Sigmoid colon (tissue), 7 donors: ENCODE results near the gene MKI67. TPM values are rescaled to one million over a fixed set of nuclear protein-coding genes. Genes with fewer than 3 reads are reported as not detected.
A peak's percentile ranks its signal among the peaks of the same experiment; 100 is the strongest.

Experiments used
- DNase-seq: peaks from one replicate; pipeline ENCODE4 v3.0.0-alpha.2; 2019
- H3K27ac ChIP-seq, 4 donors: fragments of 200-600 bp; sonication (generic); one replicate each; pipeline ENCODE4 v1.5.1; 2016 to 2019; ENCODE audit warnings: mild to moderate bottlenecking in 1 of 4
- H3K27me3 ChIP-seq, 3 donors: fragments of 200-600 bp; sonication (generic); one replicate each; pipeline ENCODE4 v1.5.1; 2019; ENCODE audit warnings: mild to moderate bottlenecking in 1 of 3
- H3K36me3 ChIP-seq, 4 donors: fragments of 200-600 bp; sonication (generic); one replicate each; pipeline ENCODE4 v1.5.1; 2016 to 2019
- H3K4me1 ChIP-seq, 4 donors: fragments of 200-600 bp; sonication (generic); one replicate each; pipeline ENCODE4 v1.5.1; 2017 to 2019
- H3K4me3 ChIP-seq, 4 donors: fragments of 200-600 bp; sonication (generic); one replicate each; pipeline ENCODE4 v1.5.1; 2017 to 2019; ENCODE audit warnings: mild to moderate bottlenecking in 2 of 4, moderate library complexity in 1 of 4
- H3K9me3 ChIP-seq, 4 donors: fragments of 200-600 bp in 3 of 4; sonication (generic) in 3 of 4; one replicate each; pipeline versions ENCODE4 v1.5.1 to v1.6.1; 2013 to 2019
- CTCF ChIP-seq, 4 experiments: fragments of 450-650 bp in 3 of 4; fragments of 200-600 bp in 1 of 4; IDR thresholded peaks; one replicate each; pipeline ENCODE4 v1.5.1; 2016 to 2019; ENCODE audit warnings: antibody characterized with exemption in 4 of 4, mild to moderate bottlenecking in 3 of 4, moderate library complexity in 2 of 4
- EP300 ChIP-seq, 4 donors: sonication (generic); formaldehyde crosslinking; IDR thresholded peaks; one replicate each; pipeline ENCODE4 v1.6.1; 2017; ENCODE audit warnings: antibody characterized with exemption in 4 of 4
- POLR2A ChIP-seq, 2 donors: fragments of 450-650 bp; IDR thresholded peaks; one replicate each; pipeline ENCODE4 v1.6.1; 2016; ENCODE audit warnings: antibody characterized with exemption in 2 of 2, mild to moderate bottlenecking in 2 of 2, moderate library complexity in 2 of 2
- POLR2AphosphoS5 ChIP-seq, 4 donors: sonication (generic); formaldehyde crosslinking; IDR thresholded peaks; one replicate each; pipeline ENCODE4 v1.6.1; 2017; ENCODE audit warnings: antibody characterized with exemption in 4 of 4
- WGBS, 2 donors: extraction: QIAGEN DNeasy Blood & Tissue Kit; methylation state at CpG; one replicate each; pipeline ENCODE4 v1.1.7; 2013; 5-methylcytosine and 5-hydroxymethylcytosine counted together
- intact Hi-C: fragments of 100-400 bp; cut with DNase I; formaldehyde crosslinking; loops from one replicate; pipeline ENCODE4 v1.15.1; 2023
- polyA plus RNA-seq, 3 donors: library from polyadenylated mRNA; stranded (reverse); fragments of 200-250 nt; gene quantifications; one replicate each; pipeline ENCODE4 v1.2.3, GENCODE V29; 2013
- total RNA-seq, 4 donors: library from RNA; depleted of rRNA; stranded (reverse); fragments of >200 nt; gene quantifications; one replicate each; pipeline ENCODE4 v1.1.0, GENCODE V29; 2016
- donor health status: healthy with polysubstance abuse.
- donor health status: Bipolar disorder and iron deficiency.
- donor health status: healthy.

MKI67 gene
- total and polyA plus RNA-seq, 7 donors = 0.49 to 29.0 (median 1.2) TPM

- H3K4me3 ChIP-seq = no peak overlapping the region
- no peaks in the 10 kb centered on the region for H3K27me3 ChIP-seq
- intact Hi-C loops = no loop called here
- H3K4me1 ChIP-seq = peaks cover 0 to 15% (median 0%) of the 10 kb centered on the region in 4 donors
- peak; percentile 61 for DNase-seq
- peak overlapping the region in 1 of 4 donors; percentile 66 for H3K27ac ChIP-seq
- TF ChIP-seq POLR2A (IDR thresholded peaks at IDR 0.05) (no peak), POLR2AphosphoS5 (IDR thresholded peaks at IDR 0.05) (no peak), CTCF (IDR thresholded peaks at IDR 0.05) (no peak), EP300 (IDR thresholded peaks at IDR 0.05) (no peak)
- 70 to 78% methylated on average over 10 of the region's 10 CpGs for WGBS, 2 donors
- H3K36me3 ChIP-seq = no peaks in the 10 kb centered on the region
- H3K9me3 ChIP-seq = no peaks in the 10 kb centered on the region
Measured at GRCh38 chr10:128046953-128047290, 79.3 kb downstream of the MKI67 start.

Other genes with a start within 250 kb of the MKI67 start
- not detected for gene CLRN3, start 233.5 kb downstream of the MKI67 start, total RNA-seq
- 10 to 100 TPM; 37.8 to 88.9 (median 56.2) TPM for gene CLRN3, start 233.5 kb downstream of the MKI67 start, polyA plus RNA-seq
- gene PTPRE, start 219.3 kb downstream of the MKI67 start, total RNA-seq = 10 to 100 TPM; 10.7 to 17.9 (median 13.8) TPM
- 10 to 100 TPM in 1 of 3 donors, 1 to 10 TPM in 2; 4.2 to 11.9 (median 5.1) TPM for gene PTPRE, start 219.3 kb downstream of the MKI67 start, polyA plus RNA-seq